ENCODE results near the gene SLC26A2.

Gene SLC26A2

GRCh38 chr5:149961957-149962409 is 1.4 kb downstream of the SLC26A2 start:
- DNase-seq (ENCODE audit: low read depth), result no peak

- DNase-seq (ENCODE audit: low read depth), result no peak
Measured at GRCh38 chr5:149962601-149963300, 2.2 kb downstream of the SLC26A2 start.

GRCh38 chr5:149963729-149964128 is 3.2 kb downstream of the SLC26A2 start:
- no peak for DNase-seq (ENCODE audit: low read depth)

GRCh38 chr5:149966946-149967345 is 6.4 kb downstream of the SLC26A2 start:
- no peak for DNase-seq (ENCODE audit: low read depth)

- no peak for DNase-seq (ENCODE audit: low read depth)
Measured at GRCh38 chr5:149969181-149969930, 8.8 kb downstream of the SLC26A2 start.

GRCh38 chr5:149975409-149975808 is 14.9 kb downstream of the SLC26A2 start:
- DNase-seq (ENCODE audit: low read depth), result no peak

- no peak for DNase-seq (ENCODE audit: low read depth)
Measured at GRCh38 chr5:149979896-149980295, 19.3 kb downstream of the SLC26A2 start.

- no peak for DNase-seq (ENCODE audit: low read depth)
Measured at GRCh38 chr5:149981206-149981605, 20.6 kb downstream of the SLC26A2 start.

- no peak for DNase-seq (ENCODE audit: low read depth)
Measured at GRCh38 chr5:149982505-149982904, 21.9 kb downstream of the SLC26A2 start.

- no peak for DNase-seq (ENCODE audit: low read depth)
Measured at GRCh38 chr5:149988126-149988525, 27.6 kb downstream of the SLC26A2 start.

- DNase-seq (ENCODE audit: low read depth), result peak; percentile 51
Measured at GRCh38 chr5:149990518-149991376, 30.2 kb downstream of the SLC26A2 start.

- no peak for DNase-seq (ENCODE audit: low read depth)
Measured at GRCh38 chr5:149993471-149993870, 32.9 kb downstream of the SLC26A2 start.

- DNase-seq (ENCODE audit: low read depth), result no peak
Measured at GRCh38 chr5:149995385-149996204, 35.0 kb downstream of the SLC26A2 start.

- DNase-seq (ENCODE audit: low read depth), result no peak
Measured at GRCh38 chr5:149996205-149996890, 35.8 kb downstream of the SLC26A2 start.

- DNase-seq (ENCODE audit: low read depth), result no peak
Measured at GRCh38 chr5:149998281-149998680, 37.7 kb downstream of the SLC26A2 start.

GRCh38 chr5:149999359-149999758 is 38.8 kb downstream of the SLC26A2 start:
- DNase-seq (ENCODE audit: low read depth), result no peak

GRCh38 chr5:149999866-150000255 is 39.3 kb downstream of the SLC26A2 start:
- DNase-seq (ENCODE audit: low read depth), result no peak

GRCh38 chr5:150000256-150000989 is 39.9 kb downstream of the SLC26A2 start, which contains the start of the genes HMGXB3 and TIGD6:
Gene HMGXB3, plus strand, starts transcription at chr5:150000739. Its CDS starts 4,114 bp downstream, at chr5:150004853.
Gene TIGD6, minus strand, starts transcription at chr5:150000654. Its CDS starts 4,306 bp downstream, at chr5:149996348.
- DNase-seq (ENCODE audit: low read depth), result peak; percentile 59

GRCh38 chr5:150000990-150001659 is 40.6 kb downstream of the SLC26A2 start:
- DNase-seq (ENCODE audit: low read depth), result peak; percentile 25

Measured in T follicular helper cell (primary cell).